Activated T-helper 1 cell treated with Interleukin-2 at 50 U/mL for 16 hours (primary cell): ENCODE results near the gene DAAM2.

Experiments
- DNase-seq: peaks from one replicate; pipeline ENCODE4 v3.0.0-alpha.2; 2020; ENCODE audit warnings: low read depth

The DAAM2 gene

GRCh38 chr6:39791850-39792539 is at the start of gene DAAM2:
DAAM2 (plus strand) TSS chr6:39792376; CDS start chr6:39856303, 63,927 bp downstream.
- DNase-seq, result no peak

DNA sequence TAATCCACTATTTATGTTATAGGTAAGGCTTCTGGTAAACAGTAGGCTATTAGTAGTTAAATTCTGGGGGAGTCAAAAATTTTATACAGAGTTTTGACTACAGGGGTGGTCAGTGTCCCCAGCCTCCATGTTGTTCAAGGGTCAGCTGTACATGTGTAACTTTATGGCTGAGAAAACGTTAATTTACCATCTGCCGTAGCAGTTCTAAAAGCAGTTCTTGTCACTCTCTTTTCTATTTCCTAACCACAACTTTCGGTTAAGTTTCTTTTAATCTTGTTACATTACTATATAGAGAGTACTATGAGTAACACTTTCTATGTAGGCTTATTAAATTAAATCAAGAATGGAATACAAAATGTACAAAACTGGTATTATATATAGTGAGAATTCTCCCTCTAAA is 45.4 kb upstream of the DAAM2 start:
- DNase-seq, result no peak

- DNase-seq, result no peak
Observed at GRCh38 chr6:39752835-39753724, 39.1 kb upstream of the DAAM2 start.

DNA sequence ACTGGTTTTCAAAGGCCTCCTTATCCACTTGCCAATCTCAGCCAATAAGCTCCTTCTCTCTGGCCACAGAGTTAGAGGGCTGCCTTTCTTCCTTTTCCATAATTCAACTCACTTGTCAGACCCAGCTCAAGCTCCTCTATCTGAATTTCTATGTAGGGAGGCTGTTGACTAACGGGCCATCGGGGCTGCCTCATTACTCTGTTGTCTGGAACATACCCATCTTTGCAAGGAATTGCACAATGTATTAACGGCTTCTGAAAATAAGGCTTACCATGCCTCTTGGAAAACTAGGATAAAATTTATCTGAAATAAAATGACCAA is 38.5 kb upstream of the DAAM2 start:
- no peak for DNase-seq

- DNase-seq, result no peak
Observed at GRCh38 chr6:39754514-39755115, 37.6 kb upstream of the DAAM2 start.

DNA sequence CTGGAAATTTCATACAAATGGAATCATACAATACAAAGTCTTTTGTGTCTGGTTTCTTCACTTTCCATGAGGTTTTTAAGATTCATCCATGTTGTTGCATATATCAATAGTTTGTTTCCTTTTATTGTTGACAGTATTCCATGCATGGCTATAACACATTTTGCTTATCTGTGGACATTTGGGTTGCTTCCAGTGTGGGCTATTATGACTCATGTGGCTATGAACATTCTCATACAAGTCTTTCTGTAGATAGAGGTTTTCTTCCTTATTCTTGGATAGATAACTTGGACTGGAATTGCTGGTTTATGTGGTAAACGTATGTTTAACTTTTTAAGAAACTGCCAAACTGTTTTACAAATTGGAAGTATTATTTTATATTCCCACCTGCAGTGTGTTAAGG is 36.9 kb upstream of the DAAM2 start:
- no peak for DNase-seq

DNA sequence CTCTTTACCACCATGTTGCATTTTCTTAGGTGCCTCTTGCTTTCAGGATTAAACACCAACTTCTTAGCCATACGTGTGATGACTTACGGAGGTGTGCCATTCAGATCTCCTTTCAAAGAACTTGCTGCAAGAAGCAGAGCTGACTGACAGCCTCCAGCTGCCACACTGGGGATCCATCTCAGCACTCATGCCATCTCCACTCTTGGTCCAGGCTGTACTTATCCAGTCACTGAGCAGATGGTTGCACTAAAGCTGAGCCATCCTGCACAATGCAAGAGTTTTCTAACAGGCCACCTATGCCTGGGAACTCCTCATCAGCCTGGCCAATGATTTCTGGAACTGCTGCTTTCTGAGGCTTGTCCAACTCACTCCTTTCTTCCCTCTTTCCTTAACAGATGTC is 35.6 kb upstream of the DAAM2 start:
- DNase-seq, result no peak

DNA sequence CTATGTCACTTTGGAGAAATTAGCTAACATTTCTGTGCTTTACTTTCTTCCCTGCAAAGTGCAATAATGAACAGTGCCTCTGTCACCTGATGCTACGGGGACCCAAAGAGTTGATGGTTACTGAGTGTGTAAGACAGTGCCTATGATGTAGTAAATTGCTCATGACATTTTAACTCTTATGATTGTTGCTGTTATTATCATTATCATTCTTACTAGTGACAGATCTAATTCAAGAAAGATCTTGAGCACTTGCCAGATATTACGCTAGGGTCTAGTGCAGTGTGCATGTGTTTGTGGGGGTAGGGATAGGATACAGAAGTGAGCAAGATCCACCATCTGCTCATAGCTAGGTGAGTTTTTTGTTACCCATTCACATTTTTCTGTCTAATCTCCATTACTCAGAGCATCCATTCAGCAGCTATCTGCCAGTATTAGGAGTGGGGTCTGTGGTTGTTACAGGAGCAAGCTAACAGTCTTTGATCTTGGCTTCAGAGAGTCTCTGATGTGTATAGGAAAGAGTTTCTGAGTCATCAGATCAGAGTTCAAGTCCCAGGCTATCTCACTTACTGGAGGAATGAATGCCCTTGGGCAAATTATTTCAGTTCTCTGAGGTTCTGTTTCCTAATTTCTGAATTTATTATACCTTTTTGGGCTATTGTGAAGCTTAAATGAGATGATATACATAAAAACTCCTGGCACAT is 33.1 kb upstream of the DAAM2 start:
- DNase-seq, result no peak

DNA sequence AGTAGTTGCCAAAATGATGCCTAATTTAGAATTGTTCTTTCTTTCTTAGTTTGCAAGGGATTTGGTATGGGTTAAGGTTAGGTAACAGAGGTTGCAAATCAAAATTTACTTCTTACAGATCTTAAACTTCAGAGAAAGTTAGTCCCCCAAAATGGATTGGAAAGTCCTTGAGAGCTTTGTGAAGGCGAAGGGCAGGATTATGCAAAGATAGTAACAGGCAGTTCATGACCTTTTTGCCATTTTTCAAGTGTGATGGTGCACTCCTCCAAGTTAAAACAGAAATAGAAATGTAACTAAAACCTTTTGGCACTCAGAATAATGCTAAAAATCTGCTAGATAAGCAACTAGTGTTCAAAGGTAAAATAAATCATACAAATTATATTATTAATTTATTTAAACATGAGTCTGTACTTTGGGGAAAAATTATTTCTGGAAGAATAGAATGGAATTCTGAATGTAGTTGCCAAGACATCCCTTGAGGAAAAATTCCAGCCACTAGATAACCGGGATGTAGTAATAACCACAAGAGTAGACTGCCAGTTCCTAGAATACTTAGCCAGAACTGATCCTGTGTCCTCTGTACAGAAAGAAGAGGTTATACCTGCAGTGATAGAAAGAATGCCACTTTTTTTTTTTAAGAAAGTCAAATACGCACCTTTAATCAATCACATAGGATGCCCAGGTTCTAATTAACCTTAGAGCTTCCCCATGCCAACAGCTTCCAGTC is 31.8 kb upstream of the DAAM2 start:
- DNase-seq, result no peak

- no peak for DNase-seq
Observed at GRCh38 chr6:39765508-39766065, 26.6 kb upstream of the DAAM2 start.

DNA sequence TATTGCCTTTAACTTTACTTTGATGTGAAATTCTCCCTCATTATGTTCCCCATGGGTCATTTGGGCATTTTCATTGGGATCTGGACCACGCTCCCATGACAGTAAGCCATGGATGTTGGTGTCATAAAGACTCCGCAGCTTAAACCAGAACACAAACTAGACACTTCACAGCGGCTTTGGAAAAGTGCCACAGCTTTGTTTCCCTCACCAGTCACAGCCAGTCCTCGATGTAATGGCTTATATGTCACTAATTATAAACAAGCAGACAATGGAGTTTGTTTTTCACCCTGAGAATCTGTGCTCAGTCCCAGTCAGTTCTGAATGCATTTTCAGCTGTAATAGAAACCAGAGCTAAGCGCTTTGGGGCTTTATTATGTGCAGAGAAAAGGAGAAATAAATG is 23.2 kb upstream of the DAAM2 start:
- no peak for DNase-seq

- DNase-seq, result no peak
Observed at GRCh38 chr6:39770446-39770845, 21.7 kb upstream of the DAAM2 start.

GRCh38 chr6:39772559-39773273 is 19.5 kb upstream of the DAAM2 start:
- DNase-seq, result no peak

DNA sequence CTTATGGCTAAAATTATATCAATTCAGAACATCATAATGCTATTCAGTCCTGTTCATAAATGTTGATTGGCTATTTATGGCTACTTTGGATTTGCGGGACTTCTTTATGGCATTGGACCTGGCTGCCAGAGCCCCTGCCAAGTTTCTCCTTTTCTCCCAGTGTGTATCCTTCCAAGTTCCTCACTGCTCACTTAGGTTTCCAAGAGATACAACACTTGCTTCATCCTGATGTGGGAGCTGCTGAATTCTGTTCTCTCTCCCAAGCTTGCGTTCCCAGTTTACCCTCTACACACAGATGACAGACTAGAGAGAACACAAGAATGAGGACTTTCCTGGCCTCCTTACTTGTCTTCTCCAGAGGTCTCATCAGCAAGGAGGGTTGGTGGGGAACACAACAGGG is 18.4 kb upstream of the DAAM2 start:
- no peak for DNase-seq

- no peak for DNase-seq
Observed at GRCh38 chr6:39776581-39776980, 15.6 kb upstream of the DAAM2 start.

GRCh38 chr6:39777218-39777617 is 15.0 kb upstream of the DAAM2 start:
- no peak for DNase-seq

GRCh38 chr6:39777661-39778060 is 14.5 kb upstream of the DAAM2 start:
- DNase-seq, result no peak

GRCh38 chr6:39778581-39779255 is 13.5 kb upstream of the DAAM2 start:
- no peak for DNase-seq

- no peak for DNase-seq
Observed at GRCh38 chr6:39785281-39785680, 6.9 kb upstream of the DAAM2 start.

GRCh38 chr6:39786649-39787048 is 5.5 kb upstream of the DAAM2 start:
- DNase-seq, result no peak
